ENCODE measurements around the gene NAALADL2. TPM values are rescaled to one million over a fixed set of nuclear protein-coding genes. Genes with fewer than 3 reads are reported as not detected.

Gene NAALADL2
- total RNA-seq, 1 experiment from 2014 or later = 12.8 TPM

- no peaks in the 10 kb centered on the region for H3K9me2 ChIP-seq (ENCODE audit: insufficient read depth)
- TF ChIP-seq EZH2 (IDR thresholded peaks at IDR 0.05; ENCODE audit: low read depth) = no peak
- TF ChIP-seq, protein P1, sequence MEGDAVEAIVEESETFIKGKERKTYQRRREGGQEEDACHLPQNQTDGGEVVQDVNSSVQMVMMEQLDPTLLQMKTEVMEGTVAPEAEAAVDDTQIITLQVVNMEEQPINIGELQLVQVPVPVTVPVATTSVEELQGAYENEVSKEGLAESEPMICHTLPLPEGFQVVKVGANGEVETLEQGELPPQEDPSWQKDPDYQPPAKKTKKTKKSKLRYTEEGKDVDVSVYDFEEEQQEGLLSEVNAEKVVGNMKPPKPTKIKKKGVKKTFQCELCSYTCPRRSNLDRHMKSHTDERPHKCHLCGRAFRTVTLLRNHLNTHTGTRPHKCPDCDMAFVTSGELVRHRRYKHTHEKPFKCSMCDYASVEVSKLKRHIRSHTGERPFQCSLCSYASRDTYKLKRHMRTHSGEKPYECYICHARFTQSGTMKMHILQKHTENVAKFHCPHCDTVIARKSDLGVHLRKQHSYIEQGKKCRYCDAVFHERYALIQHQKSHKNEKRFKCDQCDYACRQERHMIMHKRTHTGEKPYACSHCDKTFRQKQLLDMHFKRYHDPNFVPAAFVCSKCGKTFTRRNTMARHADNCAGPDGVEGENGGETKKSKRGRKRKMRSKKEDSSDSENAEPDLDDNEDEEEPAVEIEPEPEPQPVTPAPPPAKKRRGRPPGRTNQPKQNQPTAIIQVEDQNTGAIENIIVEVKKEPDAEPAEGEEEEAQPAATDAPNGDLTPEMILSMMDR (conservative IDR thresholded peaks at IDR 0.05) = no peak
- no TSS peak for BruUV-seq (replicated peaks)
- H3K4me3 ChIP-seq = no peak overlapping the region
- peaks cover 7% of the 10 kb centered on the region; the same call in 1 of the 2 replicates for H3K9me3 ChIP-seq (ENCODE audit: insufficient read depth, low read depth)
- H3F3A ChIP-seq (ENCODE audit: insufficient read depth, low read depth) = no peaks in the 10 kb centered on the region
- ChIA-PET CTCF (no interaction called here), POLR2A (ENCODE audit: unreplicated experiment) (no interaction called here)
- intact Hi-C loops (cut with micrococcal nuclease; ENCODE audit: unreplicated experiment) = no loop called here
- no peak overlapping the region for H3K4me2 ChIP-seq
- H3K27ac ChIP-seq = no peak overlapping the region
- no peaks in the 10 kb centered on the region for H3K79me2 ChIP-seq (ENCODE audit: low read depth)
- DNase-seq = no peak
- H3K27me3 ChIP-seq (ENCODE audit: insufficient read depth, low read depth) = no peaks in the 10 kb centered on the region
- H3K4me1 ChIP-seq (replicated peaks; ENCODE audit: insufficient read depth) = no peaks in the 10 kb centered on the region
- no peaks in the 10 kb centered on the region for H3K36me3 ChIP-seq (ENCODE audit: low read depth)
- no peaks in the 10 kb centered on the region for H4K20me1 ChIP-seq (ENCODE audit: insufficient read depth)
- H2AFZ ChIP-seq = no peak overlapping the region
Measured at GRCh38 chr3:175226444-175226843, 367.3 kb downstream of the NAALADL2 start.

DNA sequence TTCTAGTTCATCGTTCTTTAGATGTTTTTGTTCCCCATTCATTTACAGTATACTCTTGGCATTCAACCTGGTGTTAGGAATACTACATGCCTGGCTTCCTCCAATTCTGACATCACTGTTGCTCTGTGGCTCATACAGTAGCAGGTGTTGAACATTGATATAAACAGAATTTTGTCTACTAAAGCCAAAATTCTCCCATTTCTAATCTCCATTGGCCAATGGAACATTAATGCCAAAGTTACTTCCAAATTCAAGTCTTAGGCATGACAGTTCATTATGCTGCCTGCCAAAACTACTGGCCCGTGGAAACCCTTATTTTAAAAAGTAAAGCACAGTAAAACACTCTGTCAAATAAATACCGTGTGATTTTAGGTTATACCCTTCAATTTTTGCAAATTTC, 368.0 kb downstream of the NAALADL2 start:
- no peak overlapping the region for H3K27ac ChIP-seq
- no peaks in the 10 kb centered on the region for H3K27me3 ChIP-seq (ENCODE audit: insufficient read depth, low read depth)
- DNase-seq = no peak
- intact Hi-C loops (cut with micrococcal nuclease; ENCODE audit: unreplicated experiment) = no loop called here
- no TSS peak for BruUV-seq (replicated peaks)
- H3K4me2 ChIP-seq = no peak overlapping the region
- H3K9me2 ChIP-seq (ENCODE audit: insufficient read depth) = no peaks in the 10 kb centered on the region
- H4K20me1 ChIP-seq (ENCODE audit: insufficient read depth) = no peaks in the 10 kb centered on the region
- H3K4me1 ChIP-seq (replicated peaks; ENCODE audit: insufficient read depth) = no peaks in the 10 kb centered on the region
- H3F3A ChIP-seq (ENCODE audit: insufficient read depth, low read depth) = no peaks in the 10 kb centered on the region
- H3K36me3 ChIP-seq (ENCODE audit: low read depth) = no peaks in the 10 kb centered on the region
- no peak for TF ChIP-seq EZH2 (IDR thresholded peaks at IDR 0.05; ENCODE audit: low read depth)
- TF ChIP-seq, protein P1 (conservative IDR thresholded peaks at IDR 0.05) = no peak
- H3K79me2 ChIP-seq (ENCODE audit: low read depth) = no peaks in the 10 kb centered on the region
- H2AFZ ChIP-seq = no peak overlapping the region
- no peak overlapping the region for H3K4me3 ChIP-seq
- ChIA-PET CTCF (no interaction called here), POLR2A (ENCODE audit: unreplicated experiment) (no interaction called here)
- peaks cover 7% of the 10 kb centered on the region; the same call in 1 of the 2 replicates for H3K9me3 ChIP-seq (ENCODE audit: insufficient read depth, low read depth)

- Histone ChIP-seq H3K4me3 (no peak overlapping the region), H3K9me2 (ENCODE audit: insufficient read depth) (no peaks in the 10 kb centered on the region), H3K36me3 (ENCODE audit: low read depth) (no peaks in the 10 kb centered on the region), H2AFZ (no peak overlapping the region), H3K4me1 (replicated peaks; ENCODE audit: insufficient read depth) (no peaks in the 10 kb centered on the region), H3K27me3 (ENCODE audit: insufficient read depth, low read depth) (no peaks in the 10 kb centered on the region), H4K20me1 (ENCODE audit: insufficient read depth) (no peaks in the 10 kb centered on the region), H3K9me3 (ENCODE audit: insufficient read depth, low read depth) (no peaks in the 10 kb centered on the region), H3K27ac (no peak overlapping the region), H3K4me2 (no peak overlapping the region), H3K79me2 (ENCODE audit: low read depth) (no peaks in the 10 kb centered on the region), H3F3A (ENCODE audit: insufficient read depth, low read depth) (no peaks in the 10 kb centered on the region)
- no TSS peak for BruUV-seq (replicated peaks)
- no peak for TF ChIP-seq EZH2 (IDR thresholded peaks at IDR 0.05; ENCODE audit: low read depth)
- TF ChIP-seq, protein P1 (conservative IDR thresholded peaks at IDR 0.05) = no peak
- DNase-seq = no peak
- ChIA-PET CTCF (no interaction called here), POLR2A (ENCODE audit: unreplicated experiment) (no interaction called here)
- intact Hi-C loops (cut with micrococcal nuclease; ENCODE audit: unreplicated experiment) = no loop called here
Measured at GRCh38 chr3:175233957-175234940, 375.1 kb downstream of the NAALADL2 start.
